ENCODE measurements around the gene GRK1. TPM values are rescaled to one million over a fixed set of nuclear protein-coding genes. Genes with fewer than 3 reads are reported as not detected.
"Not testable (repeated sequence)": the region's sequence is repeated elsewhere in the genome, so short reads cannot be mapped to it uniquely, and the experiment has no call there.

The GRK1 gene
- total RNA-seq, 1 experiment from 2014 or later: not detected

- no peak for DNase-seq (ENCODE audit: low read depth)
These were observed 2.0 kb upstream of the GRK1 start for GRCh38 chr13:113664751-113665596.

- DNase-seq (ENCODE audit: low read depth): no peak
These were observed 1.3 kb upstream of the GRK1 start for GRCh38 chr13:113665597-113666328.

GRCh38 chr13:113666329-113666670 is 719 bp upstream of the GRK1 start:
- DNase-seq (ENCODE audit: low read depth): no peak

GRCh38 chr13:113667771-113668490 is 912 bp downstream of the GRK1 start:
- no peak for DNase-seq (ENCODE audit: low read depth)

GRCh38 chr13:113668491-113668971 is 1.5 kb downstream of the GRK1 start:
- DNase-seq (ENCODE audit: low read depth): no peak

GRCh38 chr13:113669231-113669754 is 2.3 kb downstream of the GRK1 start:
- DNase-seq (ENCODE audit: low read depth): no peak

GRCh38 chr13:113669755-113670341 is 2.8 kb downstream of the GRK1 start:
- no peak for DNase-seq (ENCODE audit: low read depth)

GRCh38 chr13:113670541-113670940 is 3.5 kb downstream of the GRK1 start:
- DNase-seq (ENCODE audit: low read depth): no peak

GRCh38 chr13:113671066-113672001 is 4.3 kb downstream of the GRK1 start:
- DNase-seq (ENCODE audit: low read depth): no peak

GRCh38 chr13:113672002-113672651 is 5.1 kb downstream of the GRK1 start:
- DNase-seq (ENCODE audit: low read depth): no peak

- DNase-seq (ENCODE audit: low read depth): no peak
These were observed 55.9 kb downstream of the GRK1 start for GRCh38 chr13:113722921-113723320.

GRCh38 chr13:113723410-113724015 is 56.5 kb downstream of the GRK1 start:
- DNase-seq (ENCODE audit: low read depth): no peak

GRCh38 chr13:113724016-113724758 is 57.2 kb downstream of the GRK1 start:
- DNase-seq (ENCODE audit: low read depth): no peak

- DNase-seq (ENCODE audit: low read depth): peak; percentile 55
These were observed 57.8 kb downstream of the GRK1 start for GRCh38 chr13:113724780-113725315.

GRCh38 chr13:113725329-113726105 is 58.5 kb downstream of the GRK1 start:
- DNase-seq (ENCODE audit: low read depth): not testable (repeated sequence)

GRCh38 chr13:113726106-113726821 is 59.2 kb downstream of the GRK1 start:
- DNase-seq (ENCODE audit: low read depth): not testable (repeated sequence)

GRCh38 chr13:113726961-113727411 is 60.0 kb downstream of the GRK1 start:
- peak; percentile 62 for DNase-seq (ENCODE audit: low read depth)
